Neutrophil (primary cell): ENCODE measurements around the gene AP3M1.
"Not testable (repeated sequence)": the region's sequence is repeated elsewhere in the genome, so short reads cannot be mapped to it uniquely, and the experiment has no call there.

Source experiments
- H3K27ac ChIP-seq: fragments of 200-600 bp; sonication (generic); 2 replicates; pipeline ENCODE4 v1.5.1; 2016; ENCODE audit warnings: mild to moderate bottlenecking, moderate library complexity
- H3K27me3 ChIP-seq: fragments of 200-600 bp; sonication (generic); 2 replicates; pipeline ENCODE4 v1.6.0; 2016; ENCODE audit warnings: mild to moderate bottlenecking
- H3K36me3 ChIP-seq: fragments of 200-600 bp; sonication (generic); 2 replicates; pipeline ENCODE4 v1.5.1; 2017
- H3K4me1 ChIP-seq, 2 experiments: fragments of 200-600 bp in 1 of 2; sonication (generic) in 1 of 2; 1 replicate in 1 of 2; 2 replicates in 1 of 2; pipeline versions ENCODE4 v1.5.1 to v1.6.1; 2013 to 2016; ENCODE audit warnings: low read depth in 1 of 2, low read length in 1 of 2, mild to moderate bottlenecking in 1 of 2, moderate library complexity in 1 of 2; ENCODE audit not compliant: control insufficient read depth in 1 of 2, insufficient read depth in 1 of 2
- H3K4me3 ChIP-seq, 2 experiments: fragments of 200-600 bp in 1 of 2; sonication (generic) in 1 of 2; 1 replicate in 1 of 2; 2 replicates in 1 of 2; pipeline ENCODE4 v1.5.1; 2013 to 2016; ENCODE audit warnings: low read depth in 1 of 2, low read length in 1 of 2, mild to moderate bottlenecking in 1 of 2, moderate library complexity in 1 of 2
- H3K9me3 ChIP-seq: fragments of 200-600 bp; sonication (generic); 2 replicates; pipeline ENCODE4 v1.5.1; 2016
- CTCF ChIP-seq: fragments of 200-600 bp; sonication (generic); IDR thresholded peaks from 2 replicates; pipeline ENCODE4 v1.5.1; 2016; ENCODE audit warnings: antibody characterized with exemption

AP3M1 gene

GRCh38 chr10:74156919-74157289 lies 6.3 kb upstream of the AP3M1 start:
- Histone ChIP-seq H3K27me3 (no peaks in the 10 kb centered on the region), H3K36me3 (no peaks in the 10 kb centered on the region), H3K4me1 (peaks cover 7 to 9% of the 10 kb centered on the region in 2 experiments), H3K4me3 (no peak overlapping the region), H3K9me3 (no peaks in the 10 kb centered on the region), H3K27ac (no peak overlapping the region)
- TF ChIP-seq CTCF, result no peak

GRCh38 chr10:74153676-74154075 lies 3.0 kb upstream of the AP3M1 start:
- Histone ChIP-seq H3K27ac (no peak overlapping the region), H3K4me3 (no peak overlapping the region), H3K9me3 (no peaks in the 10 kb centered on the region), H3K27me3 (no peaks in the 10 kb centered on the region), H3K4me1 (peaks cover 30 to 31% of the 10 kb centered on the region in 2 experiments), H3K36me3 (no peaks in the 10 kb centered on the region)
- no peak for TF ChIP-seq CTCF

- Histone ChIP-seq H3K36me3 (no peaks in the 10 kb centered on the region), H3K4me1 (peaks cover 30 to 36% of the 10 kb centered on the region in 2 experiments), H3K27me3 (no peaks in the 10 kb centered on the region), H3K4me3 (no peak overlapping the region), H3K9me3 (no peaks in the 10 kb centered on the region), H3K27ac (no peak overlapping the region)
- TF ChIP-seq CTCF, result no peak
Observed at GRCh38 chr10:74153123-74153522, 2.5 kb upstream of the AP3M1 start.

GRCh38 chr10:74151879-74152722 lies 1.5 kb upstream of the AP3M1 start:
- Histone ChIP-seq H3K4me1 (peaks cover 30 to 37% of the 10 kb centered on the region in 2 experiments), H3K36me3 (no peaks in the 10 kb centered on the region), H3K27me3 (no peaks in the 10 kb centered on the region), H3K9me3 (no peaks in the 10 kb centered on the region), H3K4me3 (peak overlapping the region; percentile 98 to 99), H3K27ac (peak overlapping the region; percentile 93)
- no peak for TF ChIP-seq CTCF

GRCh38 chr10:74150990-74151878 lies 606 bp upstream of the AP3M1 start, which contains the start of gene ADK:
Gene ADK, plus strand, starts transcription at chr10:74151221. Its CDS starts 58 bp downstream, at chr10:74151279.
- Histone ChIP-seq H3K4me3 (peak within 1 kb of the TSS; percentile 98 to 99), H3K36me3 (peaks cover 4% of the 10 kb centered on the region), H3K27ac (peak within 1 kb of the TSS; percentile 93), H3K9me3 (no peaks in the 10 kb centered on the region), H3K4me1 (peaks cover 30 to 37% of the 10 kb centered on the region in 2 experiments), H3K27me3 (no peaks in the 10 kb centered on the region)
- TF ChIP-seq CTCF, result peak; percentile 67

GRCh38 chr10:74146980-74147379 lies 3.6 kb downstream of the AP3M1 start:
- H3K27me3 ChIP-seq, H3K4me3 ChIP-seq, H3K27ac ChIP-seq, H3K36me3 ChIP-seq, H3K9me3 ChIP-seq: not testable (repeated sequence)
- peaks cover 22 to 31% of the 10 kb centered on the region in 2 experiments for H3K4me1 ChIP-seq
